Nephron (organoid): ENCODE data around the gene CDC42.

Experiments used
- H3K27ac Mint-ChIP-seq, 3 experiments: 2 replicates each; pipeline ENCODE4 v1.8.0; 2020; ENCODE audit warnings: mixed read lengths in 3 of 3, mild to moderate bottlenecking in 2 of 3, moderate library complexity in 1 of 3
- H3K27me3 Mint-ChIP-seq: 2 replicates; pipeline ENCODE4 v1.8.0; 2021; ENCODE audit warnings: low read depth, mild to moderate bottlenecking, moderate library complexity, mixed read lengths
- H3K36me3 Mint-ChIP-seq: 2 replicates; pipeline ENCODE4 v1.8.0; 2020; ENCODE audit warnings: low read depth, mixed read lengths
- H3K4me1 Mint-ChIP-seq: 2 replicates; pipeline ENCODE4 v1.8.0; 2020; ENCODE audit warnings: mixed read lengths
- H3K4me3 Mint-ChIP-seq, 3 experiments: 2 replicates each; pipeline ENCODE4 v1.8.0; 2020; ENCODE audit warnings: mild to moderate bottlenecking in 3 of 3, mixed read lengths in 3 of 3, moderate library complexity in 2 of 3
- H3K9me3 Mint-ChIP-seq: 2 replicates; pipeline ENCODE4 v1.8.0; 2020; ENCODE audit warnings: mixed read lengths
- CTCF ChIP-seq, 3 experiments: fragments of 200-600 bp; sonication (generic); IDR thresholded peaks; one replicate each; pipeline ENCODE4 v1.5.0; 2021; ENCODE audit warnings: antibody characterized with exemption in 3 of 3; ENCODE audit not compliant: unreplicated experiment in 3 of 3

The CDC42 gene

GRCh38 chr1:22133931-22134324 is 81.4 kb downstream of the CDC42 start:
- peak overlapping the region in 1 of 3 experiments; percentile 54 for H3K27ac Mint-ChIP-seq
- no peak for TF ChIP-seq CTCF (IDR thresholded peaks at IDR 0.05; ENCODE audit: unreplicated experiment in 3 of 3)
- peaks cover 5% of the 10 kb centered on the region for H3K36me3 Mint-ChIP-seq
- H3K4me3 Mint-ChIP-seq = no peak overlapping the region
- H3K9me3 Mint-ChIP-seq = no peaks in the 10 kb centered on the region
- peaks cover 46% of the 10 kb centered on the region for H3K4me1 Mint-ChIP-seq
- H3K27me3 Mint-ChIP-seq = peaks cover 27% of the 10 kb centered on the region

GRCh38 chr1:22137004-22137720 is 84.7 kb downstream of the CDC42 start:
- peaks cover 6% of the 10 kb centered on the region for H3K36me3 Mint-ChIP-seq
- peak overlapping the region; percentile 54 to 93 (median 88) for H3K27ac Mint-ChIP-seq
- H3K27me3 Mint-ChIP-seq = peaks cover 52% of the 10 kb centered on the region
- H3K4me1 Mint-ChIP-seq = peaks cover 52% of the 10 kb centered on the region
- H3K9me3 Mint-ChIP-seq = no peaks in the 10 kb centered on the region
- TF ChIP-seq CTCF (IDR thresholded peaks at IDR 0.05; ENCODE audit: unreplicated experiment in 3 of 3) = no peak
- H3K4me3 Mint-ChIP-seq = peak overlapping the region in 2 of 3 experiments; percentile 61 to 68

GRCh38 chr1:22139066-22139594 is 86.6 kb downstream of the CDC42 start:
- peaks cover 58% of the 10 kb centered on the region for H3K27me3 Mint-ChIP-seq

GRCh38 chr1:22139817-22140216 is 87.3 kb downstream of the CDC42 start:
- peaks cover 63% of the 10 kb centered on the region for H3K27me3 Mint-ChIP-seq
- TF ChIP-seq CTCF (IDR thresholded peaks at IDR 0.05; ENCODE audit: unreplicated experiment in 3 of 3) = no peak
- H3K36me3 Mint-ChIP-seq = peaks cover 6% of the 10 kb centered on the region
- peak overlapping the region in 2 of 3 experiments; percentile 53 to 90 for H3K4me3 Mint-ChIP-seq
- no peaks in the 10 kb centered on the region for H3K9me3 Mint-ChIP-seq
- peak overlapping the region in 2 of 3 experiments; percentile 65 to 67 for H3K27ac Mint-ChIP-seq
- peaks cover 39% of the 10 kb centered on the region for H3K4me1 Mint-ChIP-seq

More at GRCh38 chr1:22139066-22139594, 86.6 kb downstream of the CDC42 start:
- Mint-ChIP-seq H3K4me3 (peak overlapping the region in 1 of 3 experiments; percentile 55), H3K9me3 (no peaks in the 10 kb centered on the region), H3K36me3 (peaks cover 6% of the 10 kb centered on the region), H3K27ac (no peak overlapping the region), H3K4me1 (peaks cover 46% of the 10 kb centered on the region)
- no peak for TF ChIP-seq CTCF (IDR thresholded peaks at IDR 0.05; ENCODE audit: unreplicated experiment in 3 of 3)
